HUES64 (cell line): ENCODE measurements around the gene DOCK10.

ENCODE experiments used
- H3K27ac ChIP-seq: 2 replicates; pipeline ENCODE4 v1.7.0; 2013; ENCODE audit warnings: low read depth, low read length, inconsistent platforms
- H3K27me3 ChIP-seq: 2 replicates; pipeline ENCODE4 v1.6.1; 2013; ENCODE audit warnings: mild to moderate bottlenecking, low read length; ENCODE audit not compliant: insufficient read depth
- H3K36me3 ChIP-seq: 2 replicates; pipeline ENCODE4 v1.6.1; 2013; ENCODE audit warnings: mild to moderate bottlenecking, low read length; ENCODE audit not compliant: insufficient read depth
- H3K4me1 ChIP-seq: 2 replicates; pipeline ENCODE4 v1.6.1; 2013; ENCODE audit warnings: mild to moderate bottlenecking, low read length, moderate library complexity; ENCODE audit not compliant: insufficient read depth
- H3K4me3 ChIP-seq: 2 replicates; pipeline ENCODE4 v1.5.1; 2013; ENCODE audit warnings: mild to moderate bottlenecking, low read length, moderate library complexity
- H3K9ac ChIP-seq: 2 replicates; pipeline ENCODE4 v1.6.1; 2013; ENCODE audit warnings: mild to moderate bottlenecking, low read depth, low read length
- H3K9me3 ChIP-seq: 2 replicates; pipeline ENCODE4 v1.6.1; 2013; ENCODE audit warnings: low read depth, low read length; ENCODE audit not compliant: insufficient read depth
- WGBS: fragments of 150-250, 120-280 bp; methylation state at CpG from one replicate; pipeline ENCODE4 v1.1.7; 2013; ENCODE audit warnings: missing lambda C conversion rate; 5-methylcytosine and 5-hydroxymethylcytosine counted together

The DOCK10 gene

DNA sequence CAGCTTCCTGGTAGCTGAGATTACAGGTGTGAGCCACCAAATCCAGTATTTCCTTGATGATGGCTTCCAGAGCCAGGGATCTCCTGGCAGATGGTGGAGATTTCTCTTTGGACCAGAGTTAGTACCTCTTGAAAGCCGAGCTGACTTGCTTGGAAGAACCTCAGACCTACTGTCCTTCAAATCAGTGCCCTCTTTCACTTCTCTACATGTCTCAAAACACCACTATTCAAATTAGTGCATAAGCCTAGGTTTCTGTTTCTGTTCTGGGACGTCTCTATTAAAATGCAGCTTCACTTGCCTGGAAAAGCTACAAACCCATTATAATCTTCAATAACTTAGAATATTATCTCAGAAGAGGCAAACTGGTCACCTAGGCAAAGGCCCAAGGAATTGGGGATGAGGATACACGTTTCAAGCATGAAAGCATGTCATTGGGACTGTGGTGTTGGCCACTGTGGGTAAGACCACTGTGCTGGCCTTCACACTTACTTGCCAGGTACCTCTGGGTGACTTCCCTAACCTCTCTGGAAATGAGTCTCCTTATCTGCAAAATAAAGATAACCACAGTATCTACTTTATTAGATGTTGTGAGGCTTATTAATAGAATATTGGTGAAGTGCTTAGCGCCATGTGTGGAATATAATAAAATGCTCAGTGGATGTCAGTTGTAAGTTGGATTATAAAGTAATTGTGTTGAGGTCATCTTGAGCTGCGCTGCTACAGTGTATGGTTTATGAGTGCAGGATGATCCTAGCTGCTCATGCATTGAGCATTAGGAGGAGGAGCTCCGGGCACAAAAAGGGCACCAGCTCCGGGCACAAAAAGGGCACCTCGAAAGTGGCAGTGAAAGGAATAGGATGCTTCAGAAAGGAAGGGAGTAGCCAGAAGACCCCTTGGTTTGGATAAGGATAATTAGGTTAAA is 84.5 kb downstream of the DOCK10 start:
- Histone ChIP-seq H3K9me3 (no peaks in the 10 kb centered on the region), H3K9ac (no peak overlapping the region), H3K27me3 (no peaks in the 10 kb centered on the region), H3K4me3 (no peak overlapping the region), H3K4me1 (no peaks in the 10 kb centered on the region), H3K36me3 (no peaks in the 10 kb centered on the region), H3K27ac (no peak overlapping the region)
- WGBS, result 94% methylated on average over 8 of the region's 8 CpGs

DNA sequence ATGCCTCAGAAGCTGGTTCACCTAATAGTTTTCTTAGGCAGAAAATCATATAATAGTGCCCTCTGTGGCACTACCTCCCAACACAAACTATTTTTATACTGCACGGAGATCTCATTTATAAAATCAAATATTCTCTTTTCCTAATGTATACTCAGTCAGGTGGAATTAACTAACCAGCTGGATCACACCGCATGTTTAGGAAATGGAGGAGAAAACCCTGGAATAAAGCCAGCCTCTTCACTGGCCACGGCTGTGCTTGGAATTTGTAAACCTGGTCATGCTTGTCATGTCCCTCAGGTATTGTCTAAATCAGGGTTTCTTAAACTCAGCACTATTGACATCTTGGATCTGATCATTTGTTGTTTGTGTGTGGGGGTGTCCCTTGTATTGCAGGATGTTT is 85.6 kb downstream of the DOCK10 start:
- no peaks in the 10 kb centered on the region for H3K4me1 ChIP-seq
- H3K36me3 ChIP-seq, result no peaks in the 10 kb centered on the region
- H3K27ac ChIP-seq, result no peak overlapping the region
- no peaks in the 10 kb centered on the region for H3K27me3 ChIP-seq
- no peaks in the 10 kb centered on the region for H3K9me3 ChIP-seq
- H3K9ac ChIP-seq, result no peak overlapping the region
- 95% methylated on average over 3 of the region's 3 CpGs for WGBS
- H3K4me3 ChIP-seq, result no peak overlapping the region

DNA sequence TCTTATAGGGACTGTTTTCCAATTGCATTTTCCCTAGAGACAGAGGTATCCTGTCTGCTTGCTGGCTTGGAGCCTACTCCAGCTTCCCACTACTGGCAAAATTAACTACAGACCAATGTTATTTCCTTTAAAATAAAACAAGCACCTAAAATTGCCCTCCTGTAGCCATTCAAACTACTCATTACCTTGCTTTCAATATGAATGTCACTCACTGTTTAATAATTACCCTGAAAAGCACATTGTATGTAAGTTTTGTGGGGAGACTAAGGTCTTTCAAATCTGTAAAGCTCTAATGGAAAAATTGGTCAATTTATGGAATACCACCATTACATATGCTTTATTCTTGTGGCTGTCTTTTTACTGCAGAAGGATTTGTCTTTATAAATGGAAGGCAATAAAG is 87.3 kb downstream of the DOCK10 start:
- Histone ChIP-seq H3K27ac (no peak overlapping the region), H3K4me1 (no peaks in the 10 kb centered on the region), H3K27me3 (no peaks in the 10 kb centered on the region), H3K9ac (no peak overlapping the region), H3K36me3 (no peaks in the 10 kb centered on the region), H3K9me3 (no peaks in the 10 kb centered on the region), H3K4me3 (no peak overlapping the region)

GRCh38 chr2:224952936-224953657 is 89.2 kb downstream of the DOCK10 start:
- H3K4me3 ChIP-seq, result no peak overlapping the region
- no peak overlapping the region for H3K9ac ChIP-seq
- H3K9me3 ChIP-seq, result no peaks in the 10 kb centered on the region
- H3K4me1 ChIP-seq, result no peaks in the 10 kb centered on the region
- 90% methylated on average over 6 of the region's 6 CpGs for WGBS
- H3K27ac ChIP-seq, result no peak overlapping the region
- no peaks in the 10 kb centered on the region for H3K27me3 ChIP-seq
- H3K36me3 ChIP-seq, result no peaks in the 10 kb centered on the region

- no peaks in the 10 kb centered on the region for H3K4me1 ChIP-seq
- no peak overlapping the region for H3K9ac ChIP-seq
- no peak overlapping the region for H3K27ac ChIP-seq
- H3K4me3 ChIP-seq, result no peak overlapping the region
- H3K36me3 ChIP-seq, result no peaks in the 10 kb centered on the region
- 94% methylated on average over 7 of the region's 7 CpGs for WGBS
- no peaks in the 10 kb centered on the region for H3K9me3 ChIP-seq
- H3K27me3 ChIP-seq, result no peaks in the 10 kb centered on the region
Observed at GRCh38 chr2:224951723-224952481, 90.4 kb downstream of the DOCK10 start.

DNA sequence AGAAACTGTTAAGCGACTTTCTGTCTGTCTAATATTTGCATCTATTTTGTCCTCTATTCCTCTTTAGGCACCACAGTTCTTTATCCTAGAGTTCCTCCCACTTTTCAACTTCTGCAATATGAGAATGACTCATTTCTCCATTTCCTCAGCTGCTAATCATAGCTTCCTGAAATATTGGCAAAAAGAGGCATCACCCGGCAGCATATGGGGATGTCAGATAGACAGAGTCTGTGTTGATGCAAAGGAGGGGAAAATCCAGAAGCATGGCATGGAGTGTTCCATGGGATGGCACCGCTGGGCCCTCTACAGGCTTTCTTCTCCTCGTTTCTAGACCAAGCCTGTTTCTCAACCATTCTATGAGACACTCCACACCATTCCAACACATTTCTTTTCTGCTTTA is 93.4 kb downstream of the DOCK10 start:
- no peaks in the 10 kb centered on the region for H3K9me3 ChIP-seq
- H3K9ac ChIP-seq, result no peak overlapping the region
- H3K36me3 ChIP-seq, result no peaks in the 10 kb centered on the region
- H3K27me3 ChIP-seq, result no peaks in the 10 kb centered on the region
- H3K4me3 ChIP-seq, result no peak overlapping the region
- peaks cover 10% of the 10 kb centered on the region; the same call in 1 of the 2 replicates for H3K4me1 ChIP-seq
- no peak overlapping the region for H3K27ac ChIP-seq
- WGBS, result 96% methylated on average over 4 of the region's 4 CpGs

GRCh38 chr2:224948005-224948404 is 94.3 kb downstream of the DOCK10 start:
- Histone ChIP-seq H3K9me3 (no peaks in the 10 kb centered on the region), H3K4me1 (peaks cover 10% of the 10 kb centered on the region; the same call in 1 of the 2 replicates), H3K27ac (no peak overlapping the region), H3K4me3 (no peak overlapping the region), H3K9ac (no peak overlapping the region), H3K27me3 (no peaks in the 10 kb centered on the region), H3K36me3 (no peaks in the 10 kb centered on the region)

- Histone ChIP-seq H3K27me3 (no peaks in the 10 kb centered on the region), H3K27ac (no peak overlapping the region), H3K9me3 (no peaks in the 10 kb centered on the region), H3K36me3 (no peaks in the 10 kb centered on the region), H3K9ac (no peak overlapping the region), H3K4me3 (no peak overlapping the region), H3K4me1 (peaks cover 10% of the 10 kb centered on the region; the same call in 1 of the 2 replicates)
- WGBS, result 88% methylated on average over 2 of the region's 4 CpGs
Observed at GRCh38 chr2:224947566-224947965, 94.7 kb downstream of the DOCK10 start.

DNA sequence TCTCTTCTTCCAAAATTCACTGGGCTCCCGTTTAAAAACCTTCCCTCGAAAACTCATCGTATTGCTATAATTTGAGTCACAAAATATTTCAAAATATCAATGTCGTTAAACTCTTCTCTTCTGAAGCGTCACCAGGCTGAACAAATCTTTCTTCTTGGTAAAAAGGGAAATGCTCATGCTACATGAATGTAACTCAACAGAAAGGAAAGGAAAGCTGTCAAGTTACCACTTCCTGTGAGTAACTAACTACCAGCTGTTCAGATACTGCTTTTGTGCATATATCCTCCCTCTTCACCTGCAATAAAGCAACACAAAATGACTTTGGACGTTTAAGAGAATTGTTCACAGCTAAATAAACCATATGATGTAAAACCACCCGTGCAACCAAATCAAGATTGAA is 95.4 kb downstream of the DOCK10 start:
- Histone ChIP-seq H3K9me3 (no peaks in the 10 kb centered on the region), H3K9ac (no peak overlapping the region), H3K27ac (no peak overlapping the region), H3K36me3 (no peaks in the 10 kb centered on the region), H3K4me3 (no peak overlapping the region), H3K4me1 (peaks cover 16% of the 10 kb centered on the region), H3K27me3 (no peaks in the 10 kb centered on the region)
- WGBS, result 87% methylated on average over 7 of the region's 7 CpGs

GRCh38 chr2:224944707-224945547 is 97.3 kb downstream of the DOCK10 start:
- peaks cover 17% of the 10 kb centered on the region for H3K4me1 ChIP-seq

More at GRCh38 chr2:224944707-224945547, 97.3 kb downstream of the DOCK10 start:
- H3K4me3 ChIP-seq, result no peak overlapping the region
- WGBS, result 86% methylated on average over 5 of the region's 8 CpGs
- no peak overlapping the region for H3K27ac ChIP-seq
- H3K9ac ChIP-seq, result no peak overlapping the region
- no peaks in the 10 kb centered on the region for H3K9me3 ChIP-seq
- no peaks in the 10 kb centered on the region for H3K27me3 ChIP-seq
- no peaks in the 10 kb centered on the region for H3K36me3 ChIP-seq
